ENCODE measurements around the gene MAEA.

DNA sequence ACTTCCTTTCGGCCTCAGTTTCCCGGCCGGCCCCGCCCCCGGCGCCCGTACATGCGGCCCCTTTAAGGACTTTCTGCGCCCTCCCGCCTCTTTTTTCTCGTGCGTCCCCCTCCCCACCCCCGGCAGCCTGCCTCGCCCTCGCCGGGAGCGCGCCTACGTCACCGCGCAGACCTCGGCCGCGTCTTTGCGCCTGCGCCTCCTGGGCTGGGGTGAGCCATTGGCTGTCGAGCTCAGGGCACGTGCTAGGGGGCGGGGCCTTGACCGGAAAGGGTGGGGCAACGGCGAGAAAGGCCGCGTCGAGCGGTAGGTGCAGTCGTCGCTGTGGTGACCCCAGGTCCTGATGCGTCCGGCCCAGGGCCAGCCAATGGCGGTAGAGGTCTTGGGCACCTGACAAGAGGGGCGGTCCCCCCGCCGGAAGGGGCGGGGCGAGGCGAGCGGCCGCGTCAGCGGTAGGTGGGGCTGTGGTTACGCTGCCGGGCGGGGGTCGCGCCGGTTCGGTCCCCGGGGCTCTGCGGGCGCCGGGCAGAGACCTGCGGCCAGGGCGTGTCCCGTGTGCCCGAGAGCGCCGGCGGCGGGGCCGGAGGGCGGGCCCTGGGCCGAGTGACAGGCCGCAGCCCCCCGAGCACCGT is 57.2 kb downstream of the MAEA start, which contains the start of gene UVSSA:
- TF ChIP-seq, protein P1, sequence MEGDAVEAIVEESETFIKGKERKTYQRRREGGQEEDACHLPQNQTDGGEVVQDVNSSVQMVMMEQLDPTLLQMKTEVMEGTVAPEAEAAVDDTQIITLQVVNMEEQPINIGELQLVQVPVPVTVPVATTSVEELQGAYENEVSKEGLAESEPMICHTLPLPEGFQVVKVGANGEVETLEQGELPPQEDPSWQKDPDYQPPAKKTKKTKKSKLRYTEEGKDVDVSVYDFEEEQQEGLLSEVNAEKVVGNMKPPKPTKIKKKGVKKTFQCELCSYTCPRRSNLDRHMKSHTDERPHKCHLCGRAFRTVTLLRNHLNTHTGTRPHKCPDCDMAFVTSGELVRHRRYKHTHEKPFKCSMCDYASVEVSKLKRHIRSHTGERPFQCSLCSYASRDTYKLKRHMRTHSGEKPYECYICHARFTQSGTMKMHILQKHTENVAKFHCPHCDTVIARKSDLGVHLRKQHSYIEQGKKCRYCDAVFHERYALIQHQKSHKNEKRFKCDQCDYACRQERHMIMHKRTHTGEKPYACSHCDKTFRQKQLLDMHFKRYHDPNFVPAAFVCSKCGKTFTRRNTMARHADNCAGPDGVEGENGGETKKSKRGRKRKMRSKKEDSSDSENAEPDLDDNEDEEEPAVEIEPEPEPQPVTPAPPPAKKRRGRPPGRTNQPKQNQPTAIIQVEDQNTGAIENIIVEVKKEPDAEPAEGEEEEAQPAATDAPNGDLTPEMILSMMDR (IDR thresholded peaks at IDR 0.05; ENCODE audit: low read depth, low read length, poor library complexity, severe bottlenecking) = no peak
- TF ChIP-seq EZH2phosphoT487 (IDR thresholded peaks at IDR 0.05; ENCODE audit: borderline replicate concordance, low read length) = no peak

Data from DOHH2 (cell line).